IMR-90 (cell line): ENCODE measurements around the gene CUL4A. TPM values are rescaled to one million over a fixed set of nuclear protein-coding genes. Genes with fewer than 3 reads are reported as not detected.

Experiments used
- ATAC-seq: fragments of 200-7000 bp; cut with Tn5 transposase; 2 replicates; pipeline ENCODE4 v1.9.1; 2020; ENCODE audit warnings: low read depth, mild to moderate bottlenecking, moderate library complexity
- BruUV-seq: library from RNA; stranded (reverse); fragments of 400-500 nt; replicated peaks from 2 replicates; lab custom pipeline; 2021; lab: Mats Ljungman, UMichigan
- CTCF ChIA-PET: fragments of 300-600 bp; formaldehyde crosslinking; extraction: SDS; loops from one replicate; lab custom pipeline; 2021; ENCODE audit warnings: antibody characterized with exemption; lab: Yijun Ruan, JAX
- POLR2A ChIA-PET: fragments of 300-600 bp; sonication (Branson Sonifier 250); formaldehyde crosslinking; loops from one replicate; lab custom pipeline; 2022; ENCODE audit warnings: antibody characterized with exemption; ENCODE audit not compliant: unreplicated experiment; lab: Charles Lee
- DNase-seq: peaks from one replicate; pipeline ENCODE4 v3.0.0; 2013
- H2AFZ ChIP-seq: replicated peaks from 2 replicates; pipeline ENCODE3; 2013; ENCODE audit warnings: low read length, mild to moderate bottlenecking; ENCODE audit not compliant: poor library complexity
- H2AK5ac ChIP-seq: 2 replicates; pipeline ENCODE4 v1.6.1; 2013; ENCODE audit warnings: low read depth, low read length, inconsistent platforms
- H2AK9ac ChIP-seq: replicated peaks from 2 replicates; pipeline ENCODE3; 2013; ENCODE audit warnings: mild to moderate bottlenecking, low read depth, low read length, moderate library complexity; ENCODE audit not compliant: poor library complexity
- H2BK120ac ChIP-seq: 2 replicates; pipeline ENCODE4 v1.6.1; 2013; ENCODE audit warnings: low read depth, low read length, inconsistent platforms
- H2BK15ac ChIP-seq: 3 replicates; pipeline ENCODE4 v1.6.1; 2013; ENCODE audit warnings: low read depth, low read length, inconsistent platforms
- H2BK20ac ChIP-seq: 2 replicates; pipeline ENCODE4 v1.6.1; 2013; ENCODE audit warnings: low read depth, mild to moderate bottlenecking, inconsistent platforms, low read length, moderate library complexity
- H2BK5ac ChIP-seq: 2 replicates; pipeline ENCODE4 v1.6.1; 2013; ENCODE audit warnings: mild to moderate bottlenecking, low read depth, low read length, inconsistent platforms; ENCODE audit not compliant: poor library complexity, severe bottlenecking
- H3K14ac ChIP-seq: replicated peaks from 2 replicates; pipeline ENCODE4 v1.6.1; 2013; ENCODE audit warnings: low read depth, low read length, inconsistent platforms
- H3K18ac ChIP-seq: 2 replicates; pipeline ENCODE4 v1.6.1; 2013; ENCODE audit warnings: low read depth, low read length, control low read depth
- H3K23ac ChIP-seq: 2 replicates; pipeline ENCODE4 v1.6.1; 2013; ENCODE audit warnings: low read depth, low read length, inconsistent platforms
- H3K27ac ChIP-seq: 2 replicates; pipeline ENCODE4 v1.5.1; 2013; ENCODE audit warnings: mild to moderate bottlenecking, control low read depth, low read length; ENCODE audit not compliant: insufficient read depth
- H3K27me3 ChIP-seq: 2 replicates; pipeline ENCODE4 v1.6.1; 2013; ENCODE audit warnings: low read length; ENCODE audit not compliant: control insufficient read depth, insufficient read depth
- H3K36me3 ChIP-seq: 2 replicates; pipeline ENCODE4 v1.6.1; 2013; ENCODE audit warnings: low read length, mixed read lengths; ENCODE audit not compliant: control insufficient read depth, insufficient read depth
- H3K4ac ChIP-seq: 2 replicates; pipeline ENCODE4 v1.6.1; 2013; ENCODE audit warnings: low read depth, low read length, inconsistent platforms
- H3K4me1 ChIP-seq: 2 replicates; pipeline ENCODE4 v1.6.1; 2013; ENCODE audit warnings: low read length, mixed read lengths; ENCODE audit not compliant: control insufficient read depth, insufficient read depth
- H3K4me2 ChIP-seq: 2 replicates; pipeline ENCODE4 v1.6.1; 2013; ENCODE audit warnings: low read depth, mild to moderate bottlenecking, control low read depth, low read length, moderate library complexity
- H3K4me3 ChIP-seq: 2 replicates; pipeline ENCODE4 v1.5.1; 2013; ENCODE audit warnings: low read depth, mild to moderate bottlenecking, control low read depth, low read length, moderate library complexity; ENCODE audit not compliant: insufficient read depth
- H3K56ac ChIP-seq: 2 replicates; pipeline ENCODE4 v1.6.1; 2013; ENCODE audit warnings: low read length, inconsistent platforms; ENCODE audit not compliant: insufficient read depth; ENCODE audit errors: extremely low read depth
- H3K79me1 ChIP-seq, 2 experiments: 2 replicates each; pipeline ENCODE4 v1.6.1; 2013; ENCODE audit warnings: low read length in 2 of 2, inconsistent platforms in 1 of 2, low read depth in 1 of 2
- H3K9ac ChIP-seq: 2 replicates; pipeline ENCODE4 v1.6.1; 2013; ENCODE audit warnings: low read depth, low read length, control low read depth
- H3K9me1 ChIP-seq: 2 replicates; pipeline ENCODE4 v1.6.1; 2013; ENCODE audit warnings: low read length, inconsistent platforms; ENCODE audit not compliant: insufficient read depth
- H3K9me3 ChIP-seq: 2 replicates; pipeline ENCODE4 v1.6.1; 2013; ENCODE audit warnings: low read length; ENCODE audit not compliant: control insufficient read depth, insufficient read depth
- H4K20me1 ChIP-seq: 2 replicates; pipeline ENCODE4 v1.6.1; 2013; ENCODE audit warnings: low read length, inconsistent platforms; ENCODE audit not compliant: insufficient read depth
- H4K5ac ChIP-seq: 2 replicates; pipeline ENCODE4 v1.6.1; 2013; ENCODE audit warnings: mild to moderate bottlenecking, low read depth, low read length, control low read depth
- H4K8ac ChIP-seq, 2 experiments: 2 replicates each; pipeline ENCODE4 v1.6.1; 2013; ENCODE audit warnings: low read depth in 2 of 2, low read length in 2 of 2, control low read depth in 1 of 2, inconsistent platforms in 1 of 2
- H4K91ac ChIP-seq: 2 replicates; pipeline ENCODE4 v1.6.1; 2013; ENCODE audit warnings: low read depth, low read length, inconsistent platforms; ENCODE audit not compliant: insufficient read depth
- CEBPB ChIP-seq: IDR thresholded peaks from 2 replicates; pipeline ENCODE4 v1.6.1; 2012; ENCODE audit warnings: low read depth, low read length, improper control_type of control experiment
- CHD1 ChIP-seq: IDR thresholded peaks from 2 replicates; pipeline ENCODE4 v1.6.1; 2012; ENCODE audit warnings: low read depth, low read length, improper control_type of control experiment
- MXI1 ChIP-seq: IDR thresholded peaks from 2 replicates; pipeline ENCODE4 v1.6.1; 2012; ENCODE audit warnings: low read depth, mild to moderate bottlenecking, low read length, moderate library complexity, borderline replicate concordance
- RCOR1 ChIP-seq: IDR thresholded peaks from 2 replicates; pipeline ENCODE4 v1.6.1; 2012; ENCODE audit warnings: mild to moderate bottlenecking, low read length, improper control_type of control experiment; ENCODE audit not compliant: insufficient replicate concordance
- RFX5 ChIP-seq: IDR thresholded peaks from 2 replicates; pipeline ENCODE4 v1.8.0; 2012; ENCODE audit warnings: low read depth, mild to moderate bottlenecking, low read length, moderate library complexity
- SMC3 ChIP-seq: fragments of 150-350 bp; IDR thresholded peaks from 2 replicates; pipeline ENCODE4 v1.6.1; 2016; ENCODE audit warnings: low read depth, mild to moderate bottlenecking, antibody characterized with exemption, low read length, moderate library complexity
- WGBS, 2 experiments: methylation state at CpG; one replicate each; pipeline versions ENCODE4 v1.1.5 to v1.1.7; 2013; ENCODE audit warnings: missing lambda C conversion rate in 2 of 2; ENCODE audit not compliant: insufficient read length in 1 of 2; ENCODE audit errors: extremely low coverage in 2 of 2; 5-methylcytosine and 5-hydroxymethylcytosine counted together
- dilution Hi-C: fragments of 300-500 bp; cut with HindIII; formaldehyde crosslinking; loops from one replicate; pipeline ENCODE4 v1.14.3; 2018; ENCODE audit warnings: low sequenced_read_pairs; ENCODE audit not compliant: unreplicated experiment
- in situ Hi-C: fragments of 300-500 bp; cut with MboI; formaldehyde crosslinking; loops from 3 replicates; pipeline ENCODE4 v1.14.3; 2019; ENCODE audit warnings: low sequenced_read_pairs, inconsistent platforms, mixed read lengths
- intact Hi-C: fragments of 100-400 bp; cut with micrococcal nuclease; formaldehyde crosslinking; loops from 2 replicates; pipeline ENCODE4 v1.10.0; 2022
- polyA plus RNA-seq, 3 experiments: library from polyadenylated mRNA; depleted of rRNA; stranded (reverse); fragments of >200 nt; gene quantifications; 2 replicates each; pipeline ENCODE4 v1.2.3, GENCODE V29; 2012; ENCODE audit warnings: low replicate concordance in 1 of 3
- total RNA-seq: library from RNA; depleted of rRNA; stranded (reverse); fragments of >200 nt; gene quantifications from 2 replicates; pipeline ENCODE4 v1.2.3, GENCODE V29; 2012

Gene CUL4A
- total and polyA plus RNA-seq, 2 of the 4 experiments (the other 2 are of a cell fraction): 86.0 to 146 TPM

DNA sequence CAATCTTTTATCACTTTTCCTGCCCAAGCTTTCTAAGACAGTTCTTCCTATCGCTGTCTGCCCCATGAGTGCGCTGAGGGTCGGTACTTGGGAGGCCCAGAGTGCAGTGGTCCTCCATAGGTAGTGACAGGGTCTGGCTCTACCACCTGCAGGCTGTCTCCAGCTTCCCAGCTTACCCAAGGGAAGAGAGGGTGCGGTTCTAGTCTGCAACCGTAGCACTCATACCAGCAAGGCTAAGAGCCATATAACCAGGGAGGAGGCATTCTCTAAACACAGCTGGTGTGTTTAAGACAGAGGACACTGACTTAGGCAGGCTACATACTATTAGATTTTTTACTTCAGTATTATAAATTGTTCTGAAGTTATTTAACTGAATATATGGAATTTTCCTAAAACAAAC is 42.7 kb upstream of the CUL4A start:
- no peak overlapping the region for H3K4me2 ChIP-seq
- no peak overlapping the region for H2BK20ac ChIP-seq
- H3K36me3 ChIP-seq: peaks cover 16% of the 10 kb centered on the region
- no peak overlapping the region for H2BK15ac ChIP-seq
- no peak overlapping the region for H3K23ac ChIP-seq
- H4K5ac ChIP-seq: no peak overlapping the region
- H2AK9ac ChIP-seq: peak overlapping the region; percentile 85
- ChIA-PET POLR2A (no interaction called here), CTCF (no interaction called here)
- H3K9ac ChIP-seq: no peak overlapping the region
- intact Hi-C loops: no loop called here
- peaks cover 4% of the 10 kb centered on the region; the same call in 1 of the 2 replicates for H3K9me1 ChIP-seq
- H3K4me1 ChIP-seq: peaks cover 8% of the 10 kb centered on the region
- no peaks in the 10 kb centered on the region for H4K20me1 ChIP-seq
- no TSS peak for BruUV-seq
- H3K56ac ChIP-seq: no peak overlapping the region
- H3K27me3 ChIP-seq: no peaks in the 10 kb centered on the region
- H3K4ac ChIP-seq: peak overlapping the region; percentile 59
- dilution Hi-C loops: no loop called here
- no peak overlapping the region for H4K8ac ChIP-seq
- H3K18ac ChIP-seq: no peak overlapping the region
- DNase-seq (no peak), ATAC-seq (no peak)
- in situ Hi-C loops: no loop called here
- H2BK120ac ChIP-seq: no peak overlapping the region
- 0 out of 2 replicates have a peak overlapping the region, but pooled peaks have one; percentile 8 for H3K14ac ChIP-seq
- 90% methylated on average over 2 of the region's 5 CpGs; no CpG with 5 or more reads in 1 of the 2 experiments for WGBS, 2 experiments
- H3K9me3 ChIP-seq: 0 out of 2 replicates have a peak, but pooled peaks cover 2% of the 10 kb centered on the region
- H2AFZ ChIP-seq: no peak overlapping the region
- no peak overlapping the region for H2BK5ac ChIP-seq
- TF ChIP-seq SMC3 (no peak), CHD1 (no peak), CEBPB (no peak), MXI1 (no peak), RFX5 (no peak), RCOR1 (no peak)
- H4K91ac ChIP-seq: peak overlapping the region; percentile 41; the same call in 1 of the 2 replicates
- 0 out of 2 replicates have a peak overlapping the region, but pooled peaks have one; percentile 33 for H2AK5ac ChIP-seq
- H3K4me3 ChIP-seq: no peak overlapping the region
- H3K79me1 ChIP-seq: peaks cover 0 to 9% of the 10 kb centered on the region in 2 experiments; a peak in 1 of 4 replicates
- H3K27ac ChIP-seq: no peak overlapping the region
